Sigmoid colon (tissue), 3 donors: ENCODE data around the gene FAM53A.

Experiments
- POLR2A ChIP-seq, 2 donors: fragments of 450-650 bp; IDR thresholded peaks; one replicate each; pipeline ENCODE4 v1.6.1; 2016; ENCODE audit warnings: antibody characterized with exemption in 2 of 2, mild to moderate bottlenecking in 2 of 2, moderate library complexity in 2 of 2
- TF ChIP-seq, protein P1 (sequence below), 4 experiments: fragments of 450-650 bp in 3 of 4; fragments of 200-600 bp in 1 of 4; IDR thresholded peaks; one replicate each; pipeline ENCODE4 v1.5.1; 2016 to 2019; ENCODE audit warnings: antibody characterized with exemption in 4 of 4, mild to moderate bottlenecking in 3 of 4, moderate library complexity in 2 of 4

- TF ChIP-seq, protein P1, sequence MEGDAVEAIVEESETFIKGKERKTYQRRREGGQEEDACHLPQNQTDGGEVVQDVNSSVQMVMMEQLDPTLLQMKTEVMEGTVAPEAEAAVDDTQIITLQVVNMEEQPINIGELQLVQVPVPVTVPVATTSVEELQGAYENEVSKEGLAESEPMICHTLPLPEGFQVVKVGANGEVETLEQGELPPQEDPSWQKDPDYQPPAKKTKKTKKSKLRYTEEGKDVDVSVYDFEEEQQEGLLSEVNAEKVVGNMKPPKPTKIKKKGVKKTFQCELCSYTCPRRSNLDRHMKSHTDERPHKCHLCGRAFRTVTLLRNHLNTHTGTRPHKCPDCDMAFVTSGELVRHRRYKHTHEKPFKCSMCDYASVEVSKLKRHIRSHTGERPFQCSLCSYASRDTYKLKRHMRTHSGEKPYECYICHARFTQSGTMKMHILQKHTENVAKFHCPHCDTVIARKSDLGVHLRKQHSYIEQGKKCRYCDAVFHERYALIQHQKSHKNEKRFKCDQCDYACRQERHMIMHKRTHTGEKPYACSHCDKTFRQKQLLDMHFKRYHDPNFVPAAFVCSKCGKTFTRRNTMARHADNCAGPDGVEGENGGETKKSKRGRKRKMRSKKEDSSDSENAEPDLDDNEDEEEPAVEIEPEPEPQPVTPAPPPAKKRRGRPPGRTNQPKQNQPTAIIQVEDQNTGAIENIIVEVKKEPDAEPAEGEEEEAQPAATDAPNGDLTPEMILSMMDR (IDR thresholded peaks at IDR 0.05): no peak
- TF ChIP-seq POLR2A (IDR thresholded peaks at IDR 0.05): no peak
These were observed 82.6 kb downstream of the FAM53A start for GRCh38 chr4:1601533-1601835.
